T-helper 1 cell treated with Interleukin-12 subunit alpha and Interleukin-12 subunit beta and Interleukin-4 antibody, amounts not matched to agents 30 ng/mL and 1 ng/mL, for 36 hours (primary cell): ENCODE data around the gene RBM28. TPM values are rescaled to one million over a fixed set of nuclear protein-coding genes. Genes with fewer than 3 reads are reported as not detected.

Experiments
- intact Hi-C: fragments of 100-400 bp; cut with micrococcal nuclease; formaldehyde crosslinking; loops from one replicate; pipeline ENCODE4 v1.15.1; 2024
- total RNA-seq: library from RNA; stranded (reverse); gene quantifications from 2 replicates; pipeline ENCODE4 v1.2.3, GENCODE V29; 2022

The RBM28 gene
- total RNA-seq, 1 donor from 2014 or later: 46.3 TPM

- intact Hi-C loops: no loop called here
Observed at GRCh38 chr7:128373606-128374005, 29.9 kb upstream of the RBM28 start.

- intact Hi-C loops: no loop called here
Observed at GRCh38 chr7:128370491-128370890, 26.8 kb upstream of the RBM28 start.

- intact Hi-C loops: no loop called here
Observed at GRCh38 chr7:128366986-128367385, 23.3 kb upstream of the RBM28 start.

- intact Hi-C loops: no loop called here
Observed at GRCh38 chr7:128366300-128366699, 22.6 kb upstream of the RBM28 start.

GRCh38 chr7:128365432-128365831, 21.7 kb upstream of the RBM28 start:
- intact Hi-C loops: no loop called here

GRCh38 chr7:128364166-128364870, 20.6 kb upstream of the RBM28 start:
- intact Hi-C loops: no loop called here

GRCh38 chr7:128363261-128363721, 19.6 kb upstream of the RBM28 start:
- intact Hi-C loops: loop anchor here (2.0 kb wide), 1 partner anchor 14 kb away; no protein-coding TSS in a partner anchor

- intact Hi-C loops: loop anchor here (1.0 to 2.0 kb wide), 2 partner anchors 14 to 19 kb away; partner anchors contain the start of gene RBM28
Observed at GRCh38 chr7:128362670-128363069, 19.0 kb upstream of the RBM28 start.

- intact Hi-C loops: loop anchor here (1.0 to 2.0 kb wide), 2 partner anchors 13 to 18 kb away; partner anchors contain the start of gene RBM28
Observed at GRCh38 chr7:128361411-128362379, 18.0 kb upstream of the RBM28 start, which contains the start of gene PRRT4. TSS of gene PRRT4 (minus strand) at chr7:128361690.

- intact Hi-C loops: no loop called here
Observed at GRCh38 chr7:128360359-128360678, 16.6 kb upstream of the RBM28 start.

- intact Hi-C loops: no loop called here
Observed at GRCh38 chr7:128359939-128360338, 16.2 kb upstream of the RBM28 start.

GRCh38 chr7:128359336-128359735, 15.6 kb upstream of the RBM28 start:
- intact Hi-C loops: no loop called here

GRCh38 chr7:128358233-128358632, 14.5 kb upstream of the RBM28 start:
- intact Hi-C loops: no loop called here

- intact Hi-C loops: no loop called here
Observed at GRCh38 chr7:128357217-128357613, 13.5 kb upstream of the RBM28 start.

GRCh38 chr7:128356546-128357216, 13.0 kb upstream of the RBM28 start:
- intact Hi-C loops: no loop called here

- intact Hi-C loops: no loop called here
Observed at GRCh38 chr7:128353610-128354009, 9.9 kb upstream of the RBM28 start.

- intact Hi-C loops: no loop called here
Observed at GRCh38 chr7:128353189-128353588, 9.5 kb upstream of the RBM28 start.

GRCh38 chr7:128352636-128353035, 8.9 kb upstream of the RBM28 start:
- intact Hi-C loops: no loop called here

GRCh38 chr7:128352153-128352537, 8.4 kb upstream of the RBM28 start:
- intact Hi-C loops: no loop called here

GRCh38 chr7:128351296-128352152, 7.8 kb upstream of the RBM28 start:
- intact Hi-C loops: no loop called here
